Measurements from ENCODE around the gene PIK3CB. TPM values are rescaled to one million over a fixed set of nuclear protein-coding genes. Genes with fewer than 3 reads are reported as not detected.

Gene PIK3CB
- total and polyA plus RNA-seq, 4 donors = 12.8 to 41.9 (median 27.5) TPM

- H3K4me3 ChIP-seq = no peak overlapping the region
- H3K27me3 ChIP-seq (ENCODE audit: control insufficient read depth in 3 of 3, insufficient read depth in 3 of 3, low read length in 2 of 3) = no peaks in the 10 kb centered on the region
- no peak overlapping the region for H3K27ac ChIP-seq (ENCODE audit: low read depth in 1 of 2, low read length in 1 of 2)
- TF ChIP-seq CTCF (IDR thresholded peaks at IDR 0.05; ENCODE audit: control extremely low read depth, extremely low read depth) = no peak
- no peaks in the 10 kb centered on the region for H3K4me1 ChIP-seq (ENCODE audit: control insufficient read depth in 5 of 5, insufficient read depth in 5 of 5, low read length in 5 of 5)
- no peak for DNase-seq
- peaks cover 0 to 17% (median 7%) of the 10 kb centered on the region in 4 donors for H3K9me3 ChIP-seq (ENCODE audit: control insufficient read depth in 4 of 4, insufficient read depth in 3 of 4, low read length in 3 of 4)
- H3K36me3 ChIP-seq (ENCODE audit: control insufficient read depth in 4 of 4, insufficient read depth in 4 of 4, low read length in 4 of 4) = peaks cover 0 to 14% (median 5%) of the 10 kb centered on the region in 4 donors
- H3K9ac ChIP-seq (ENCODE audit: insufficient read depth in 1 of 2, low read length in 2 of 2) = no peak overlapping the region
- ATAC-seq (ENCODE audit: insufficient read depth, low FRiP score) = no peak
These were observed 188.7 kb downstream of the PIK3CB start for GRCh38 chr3:138646008-138646407.

GRCh38 chr3:138642927-138643253 lies 191.8 kb downstream of the PIK3CB start:
- Histone ChIP-seq H3K27me3 (ENCODE audit: control insufficient read depth in 3 of 3, insufficient read depth in 3 of 3, low read length in 2 of 3) (no peaks in the 10 kb centered on the region), H3K27ac (ENCODE audit: low read depth in 1 of 2, low read length in 1 of 2) (no peak overlapping the region), H3K4me3 (no peak overlapping the region), H3K36me3 (ENCODE audit: control insufficient read depth in 4 of 4, insufficient read depth in 4 of 4, low read length in 4 of 4) (no peaks in the 10 kb centered on the region), H3K4me1 (ENCODE audit: control insufficient read depth in 5 of 5, insufficient read depth in 5 of 5, low read length in 5 of 5) (no peaks in the 10 kb centered on the region), H3K9me3 (ENCODE audit: control insufficient read depth in 4 of 4, insufficient read depth in 3 of 4, low read length in 3 of 4) (peaks cover 0 to 17% (median 2%) of the 10 kb centered on the region in 4 donors), H3K9ac (ENCODE audit: insufficient read depth in 1 of 2, low read length in 2 of 2) (no peak overlapping the region)
- TF ChIP-seq CTCF (IDR thresholded peaks at IDR 0.05; ENCODE audit: control extremely low read depth, extremely low read depth) = no peak
- ATAC-seq (ENCODE audit: insufficient read depth, low FRiP score) (no peak), DNase-seq (no peak)
- WGBS, 2 donors = 97 to 99% methylated on average over 1 of the region's 1 CpG

GRCh38 chr3:138642226-138642926 lies 192.4 kb downstream of the PIK3CB start:
- Histone ChIP-seq H3K4me1 (ENCODE audit: control insufficient read depth in 5 of 5, insufficient read depth in 5 of 5, low read length in 5 of 5) (no peaks in the 10 kb centered on the region), H3K4me3 (no peak overlapping the region), H3K27me3 (ENCODE audit: control insufficient read depth in 3 of 3, insufficient read depth in 3 of 3, low read length in 2 of 3) (no peaks in the 10 kb centered on the region), H3K36me3 (ENCODE audit: control insufficient read depth in 4 of 4, insufficient read depth in 4 of 4, low read length in 4 of 4) (no peaks in the 10 kb centered on the region), H3K9ac (ENCODE audit: insufficient read depth in 1 of 2, low read length in 2 of 2) (no peak overlapping the region), H3K9me3 (ENCODE audit: control insufficient read depth in 4 of 4, insufficient read depth in 3 of 4, low read length in 3 of 4) (peaks cover 0 to 17% (median 2%) of the 10 kb centered on the region in 4 donors), H3K27ac (ENCODE audit: low read depth in 1 of 2, low read length in 1 of 2) (no peak overlapping the region)
- 84 to 89% methylated on average over 4 of the region's 4 CpGs for WGBS, 2 donors
- TF ChIP-seq CTCF (IDR thresholded peaks at IDR 0.05; ENCODE audit: control extremely low read depth, extremely low read depth) = no peak
- ATAC-seq (ENCODE audit: insufficient read depth, low FRiP score) (no peak), DNase-seq (no peak)

GRCh38 chr3:138640537-138640936 lies 194.2 kb downstream of the PIK3CB start:
- Histone ChIP-seq H3K36me3 (ENCODE audit: control insufficient read depth in 4 of 4, insufficient read depth in 4 of 4, low read length in 4 of 4) (peaks cover 0 to 1% (median 0%) of the 10 kb centered on the region in 4 donors), H3K9me3 (ENCODE audit: control insufficient read depth in 4 of 4, insufficient read depth in 3 of 4, low read length in 3 of 4) (peaks cover 0 to 14% (median under 1%) of the 10 kb centered on the region in 4 donors), H3K27me3 (ENCODE audit: control insufficient read depth in 3 of 3, insufficient read depth in 3 of 3, low read length in 2 of 3) (no peaks in the 10 kb centered on the region), H3K9ac (ENCODE audit: insufficient read depth in 1 of 2, low read length in 2 of 2) (no peak overlapping the region), H3K27ac (ENCODE audit: low read depth in 1 of 2, low read length in 1 of 2) (no peak overlapping the region), H3K4me3 (no peak overlapping the region), H3K4me1 (ENCODE audit: control insufficient read depth in 5 of 5, insufficient read depth in 5 of 5, low read length in 5 of 5) (no peaks in the 10 kb centered on the region)
- no peak for TF ChIP-seq CTCF (IDR thresholded peaks at IDR 0.05; ENCODE audit: control extremely low read depth, extremely low read depth)
- DNase-seq (no peak), ATAC-seq (ENCODE audit: insufficient read depth, low FRiP score) (no peak)
- 81 to 90% methylated on average over 4 of the region's 4 CpGs for WGBS, 2 donors

Data from lung (tissue), 12 donors.